ENCODE measurements around the gene ARHGAP22. TPM values are rescaled to one million over a fixed set of nuclear protein-coding genes. Genes with fewer than 3 reads are reported as not detected.

ARHGAP22 gene
- total RNA-seq, 2 donors from 2014 or later: 4.4 to 8.6 TPM

DNA sequence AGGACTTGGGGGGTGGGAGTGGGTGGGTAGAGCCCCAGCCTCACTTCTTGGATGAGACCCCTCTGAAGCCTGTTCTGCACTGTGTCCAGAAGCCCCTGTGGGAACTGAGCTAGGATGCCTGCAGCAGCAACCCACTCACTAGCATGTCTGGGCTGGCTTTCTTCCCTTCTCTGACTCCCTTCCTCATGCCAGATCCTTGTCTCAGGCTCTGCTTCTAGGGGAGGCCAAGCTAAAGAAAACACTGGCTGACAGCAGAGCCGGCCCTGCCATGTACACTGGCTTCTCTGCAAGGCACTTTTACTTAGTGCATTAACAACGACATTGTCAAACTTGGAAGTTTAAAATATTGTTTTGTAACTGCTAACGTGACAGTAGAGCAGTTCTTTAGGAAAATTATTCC is 50.2 kb downstream of the ARHGAP22 start:
- intact Hi-C loops (cut with DNase I): loop anchor here (10.0 kb wide), 1 partner anchor 190 kb away; no protein-coding TSS in a partner anchor

DNA sequence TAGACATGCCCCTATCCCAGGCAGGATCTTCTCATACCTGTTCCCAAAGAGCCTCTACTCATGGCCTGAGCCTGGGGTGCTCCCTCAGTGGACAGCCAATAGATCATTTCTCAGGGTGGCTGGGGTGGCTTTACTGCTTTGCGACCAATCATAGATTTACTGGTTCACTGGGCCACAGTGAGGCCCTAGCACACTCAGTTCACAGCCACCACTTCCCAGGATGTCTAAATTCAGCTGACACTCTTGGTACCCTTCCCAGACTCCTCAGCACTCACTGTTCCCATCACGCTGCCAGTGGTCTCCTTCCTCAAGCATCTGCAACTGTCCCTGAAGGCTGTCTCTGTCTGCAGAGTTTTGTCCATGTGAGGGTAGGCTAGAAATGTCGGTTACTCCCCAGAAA is 50.6 kb downstream of the ARHGAP22 start:
- H3K27me3 ChIP-seq (replicated peaks; ENCODE audit: insufficient read depth): no peaks in the 10 kb centered on the region
- no peak overlapping the region for H3K27ac ChIP-seq
- DNase-seq (ENCODE audit: low spot score): no peak
- TF ChIP-seq POLR2AphosphoS5 (IDR thresholded peaks at IDR 0.05) (no peak), POLR2A (IDR thresholded peaks at IDR 0.05) (no peak)
- TF ChIP-seq, protein P1, sequence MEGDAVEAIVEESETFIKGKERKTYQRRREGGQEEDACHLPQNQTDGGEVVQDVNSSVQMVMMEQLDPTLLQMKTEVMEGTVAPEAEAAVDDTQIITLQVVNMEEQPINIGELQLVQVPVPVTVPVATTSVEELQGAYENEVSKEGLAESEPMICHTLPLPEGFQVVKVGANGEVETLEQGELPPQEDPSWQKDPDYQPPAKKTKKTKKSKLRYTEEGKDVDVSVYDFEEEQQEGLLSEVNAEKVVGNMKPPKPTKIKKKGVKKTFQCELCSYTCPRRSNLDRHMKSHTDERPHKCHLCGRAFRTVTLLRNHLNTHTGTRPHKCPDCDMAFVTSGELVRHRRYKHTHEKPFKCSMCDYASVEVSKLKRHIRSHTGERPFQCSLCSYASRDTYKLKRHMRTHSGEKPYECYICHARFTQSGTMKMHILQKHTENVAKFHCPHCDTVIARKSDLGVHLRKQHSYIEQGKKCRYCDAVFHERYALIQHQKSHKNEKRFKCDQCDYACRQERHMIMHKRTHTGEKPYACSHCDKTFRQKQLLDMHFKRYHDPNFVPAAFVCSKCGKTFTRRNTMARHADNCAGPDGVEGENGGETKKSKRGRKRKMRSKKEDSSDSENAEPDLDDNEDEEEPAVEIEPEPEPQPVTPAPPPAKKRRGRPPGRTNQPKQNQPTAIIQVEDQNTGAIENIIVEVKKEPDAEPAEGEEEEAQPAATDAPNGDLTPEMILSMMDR (IDR thresholded peaks at IDR 0.05): no peak
- H3K4me1 ChIP-seq (replicated peaks): no peaks in the 10 kb centered on the region
- no peak overlapping the region for H3K4me3 ChIP-seq
- 66% methylated on average over 3 of the region's 3 CpGs for WGBS
- intact Hi-C loops (cut with DNase I): loop anchor here (10.0 kb wide), 1 partner anchor 189 kb away; no protein-coding TSS in a partner anchor
- no peaks in the 10 kb centered on the region for H3K36me3 ChIP-seq
- H3K9me3 ChIP-seq: no peaks in the 10 kb centered on the region

More for the DNA sequence above, 50.2 kb downstream of the ARHGAP22 start:
- no peak for DNase-seq (ENCODE audit: low spot score)
- H3K36me3 ChIP-seq: no peaks in the 10 kb centered on the region
- H3K27me3 ChIP-seq (replicated peaks; ENCODE audit: insufficient read depth): no peaks in the 10 kb centered on the region
- WGBS: 11% methylated on average over 3 of the region's 3 CpGs
- no peak overlapping the region for H3K4me3 ChIP-seq
- no peaks in the 10 kb centered on the region for H3K9me3 ChIP-seq
- no peak overlapping the region for H3K27ac ChIP-seq
- TF ChIP-seq POLR2AphosphoS5 (IDR thresholded peaks at IDR 0.05) (no peak), POLR2A (IDR thresholded peaks at IDR 0.05) (no peak)
- TF ChIP-seq, protein P1 (IDR thresholded peaks at IDR 0.05): no peak
- H3K4me1 ChIP-seq (replicated peaks): no peaks in the 10 kb centered on the region

DNA sequence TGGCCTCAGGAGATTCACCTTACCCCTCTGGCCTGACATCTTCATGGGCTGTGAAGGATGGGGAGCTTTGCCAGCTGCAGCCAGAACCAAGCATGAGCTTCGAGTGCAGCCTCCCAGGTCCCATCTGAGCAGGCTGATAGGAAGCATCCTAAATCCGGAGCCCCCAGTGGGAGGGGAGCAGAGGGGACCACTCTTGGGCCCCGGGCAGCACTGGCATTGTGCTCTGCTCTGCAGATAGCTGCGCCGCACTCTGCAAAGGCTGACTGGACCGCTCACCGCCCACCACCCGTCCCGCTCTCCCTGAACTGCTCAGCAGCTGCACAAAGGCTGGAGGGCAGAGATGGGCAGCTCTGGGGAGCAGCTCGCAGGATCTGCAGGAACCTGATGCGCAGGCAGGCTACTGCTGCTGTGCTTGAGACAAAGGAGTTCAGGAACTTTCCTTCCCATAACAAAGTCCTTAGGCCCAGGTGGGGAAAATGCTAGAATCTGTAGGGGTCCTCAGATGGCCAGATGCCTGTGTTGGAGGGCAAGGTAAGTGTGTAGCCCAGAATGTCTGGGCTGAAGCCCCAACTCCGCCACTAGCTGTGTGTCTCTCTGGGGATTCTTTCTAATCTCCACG is 51.8 kb downstream of the ARHGAP22 start:
- Histone ChIP-seq H3K27ac (no peak overlapping the region), H3K27me3 (replicated peaks; ENCODE audit: insufficient read depth) (no peaks in the 10 kb centered on the region), H3K4me3 (no peak overlapping the region), H3K9me3 (no peaks in the 10 kb centered on the region), H3K4me1 (replicated peaks) (no peaks in the 10 kb centered on the region), H3K36me3 (no peaks in the 10 kb centered on the region)
- intact Hi-C loops (cut with DNase I): loop anchor here (10.0 kb wide), 1 partner anchor 188 kb away; no protein-coding TSS in a partner anchor
- DNase-seq (ENCODE audit: low spot score): no peak
- 92% methylated on average over 13 of the region's 13 CpGs for WGBS
- TF ChIP-seq POLR2AphosphoS5 (IDR thresholded peaks at IDR 0.05): no peak
- TF ChIP-seq POLR2A (IDR thresholded peaks at IDR 0.05): no peak
- TF ChIP-seq, protein P1 (IDR thresholded peaks at IDR 0.05): no peak

DNA sequence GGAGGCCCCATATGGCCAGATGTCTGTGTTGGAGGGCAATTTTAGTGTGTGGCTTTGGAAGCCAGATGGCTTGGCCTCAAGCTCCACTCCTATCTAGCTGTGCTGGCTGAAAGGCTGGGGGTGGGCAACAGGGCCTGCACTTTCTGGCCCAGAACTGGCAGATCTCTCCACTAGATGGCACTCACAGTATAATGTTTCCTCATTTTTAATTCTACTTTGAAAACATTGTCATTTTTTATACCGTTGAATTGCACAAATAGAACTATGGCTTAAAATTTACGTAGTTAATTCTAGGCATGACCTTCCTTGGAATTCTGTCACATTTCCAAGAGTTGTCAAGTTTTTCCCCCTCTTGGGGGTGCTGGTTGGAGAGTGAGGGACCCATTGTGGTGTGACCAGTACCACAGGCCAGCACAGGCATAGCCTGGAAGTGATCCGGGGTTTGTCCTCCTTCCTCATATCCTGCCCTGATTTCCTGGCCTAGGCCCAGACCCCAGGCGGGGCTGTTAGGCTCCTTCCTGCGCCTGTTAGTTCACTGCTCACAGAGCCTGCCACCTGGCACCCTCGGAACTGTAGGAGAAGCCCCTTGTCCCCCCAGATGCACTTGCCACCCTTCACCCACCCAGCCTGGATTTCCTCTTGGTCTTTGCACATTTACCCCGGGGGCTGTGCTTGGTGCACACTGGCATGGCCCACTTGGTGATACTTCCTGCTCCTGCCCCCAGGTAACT is 52.8 kb downstream of the ARHGAP22 start:
- H3K4me3 ChIP-seq: no peak overlapping the region
- TF ChIP-seq POLR2A (IDR thresholded peaks at IDR 0.05): no peak
- TF ChIP-seq, protein P1 (IDR thresholded peaks at IDR 0.05): peak in 2 of 4 experiments; percentile 57 to 65
- 43% methylated on average over 7 of the region's 7 CpGs for WGBS
- no peaks in the 10 kb centered on the region for H3K36me3 ChIP-seq
- intact Hi-C loops (cut with DNase I): loop anchor here (2.0 to 10.0 kb wide), 2 partner anchors 105 to 187 kb away; no protein-coding TSS in a partner anchor
- DNase-seq (ENCODE audit: low spot score): no peak
- H3K27ac ChIP-seq: no peak overlapping the region
- no peaks in the 10 kb centered on the region for H3K4me1 ChIP-seq (replicated peaks)
- no peaks in the 10 kb centered on the region for H3K9me3 ChIP-seq
- H3K27me3 ChIP-seq (replicated peaks; ENCODE audit: insufficient read depth): no peaks in the 10 kb centered on the region
